IMR-90 (cell line): ENCODE measurements around the gene DTNA.
"Not testable (repeated sequence)": the region's sequence is repeated elsewhere in the genome, so short reads cannot be mapped to it uniquely, and the experiment has no call there.

ENCODE experiments used
- MAZ ChIP-seq: IDR thresholded peaks from 2 replicates; pipeline ENCODE4 v1.6.1; 2012; ENCODE audit warnings: low read depth, mild to moderate bottlenecking, low read length, improper control_type of control experiment, moderate library complexity, borderline replicate concordance
- RCOR1 ChIP-seq: IDR thresholded peaks from 2 replicates; pipeline ENCODE4 v1.6.1; 2012; ENCODE audit warnings: mild to moderate bottlenecking, low read length, improper control_type of control experiment; ENCODE audit not compliant: insufficient replicate concordance
- TF ChIP-seq, protein P1 (sequence below): conservative IDR thresholded peaks from 2 replicates; pipeline ENCODE4 v1.5.1; 2012; ENCODE audit warnings: mild to moderate bottlenecking, low read depth, low read length, improper control_type of control experiment

GRCh38 chr18:34734526-34734925 lies 24.4 kb downstream of the DTNA start:
- TF ChIP-seq MAZ, RCOR1: not testable (repeated sequence)
- TF ChIP-seq, protein P1, sequence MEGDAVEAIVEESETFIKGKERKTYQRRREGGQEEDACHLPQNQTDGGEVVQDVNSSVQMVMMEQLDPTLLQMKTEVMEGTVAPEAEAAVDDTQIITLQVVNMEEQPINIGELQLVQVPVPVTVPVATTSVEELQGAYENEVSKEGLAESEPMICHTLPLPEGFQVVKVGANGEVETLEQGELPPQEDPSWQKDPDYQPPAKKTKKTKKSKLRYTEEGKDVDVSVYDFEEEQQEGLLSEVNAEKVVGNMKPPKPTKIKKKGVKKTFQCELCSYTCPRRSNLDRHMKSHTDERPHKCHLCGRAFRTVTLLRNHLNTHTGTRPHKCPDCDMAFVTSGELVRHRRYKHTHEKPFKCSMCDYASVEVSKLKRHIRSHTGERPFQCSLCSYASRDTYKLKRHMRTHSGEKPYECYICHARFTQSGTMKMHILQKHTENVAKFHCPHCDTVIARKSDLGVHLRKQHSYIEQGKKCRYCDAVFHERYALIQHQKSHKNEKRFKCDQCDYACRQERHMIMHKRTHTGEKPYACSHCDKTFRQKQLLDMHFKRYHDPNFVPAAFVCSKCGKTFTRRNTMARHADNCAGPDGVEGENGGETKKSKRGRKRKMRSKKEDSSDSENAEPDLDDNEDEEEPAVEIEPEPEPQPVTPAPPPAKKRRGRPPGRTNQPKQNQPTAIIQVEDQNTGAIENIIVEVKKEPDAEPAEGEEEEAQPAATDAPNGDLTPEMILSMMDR = not testable (repeated sequence)
